ENCODE results near the gene FBXL16.

DNA sequence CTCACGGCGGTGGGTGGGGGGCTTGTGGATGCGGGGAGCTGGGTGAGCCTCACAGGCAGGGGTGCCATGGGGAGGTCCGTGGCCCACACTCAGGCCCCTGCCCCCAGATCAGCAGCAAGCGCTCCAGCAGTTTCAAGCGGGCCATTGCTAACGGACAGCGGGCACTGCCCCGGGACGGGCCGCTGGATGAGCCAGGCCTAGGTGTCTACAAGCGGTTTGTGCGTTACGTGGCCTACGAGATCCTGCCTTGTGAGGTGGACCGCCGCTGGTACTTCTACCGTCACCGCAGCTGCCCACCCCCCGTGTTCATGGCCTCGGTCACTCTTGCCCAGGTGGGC, 29.1 kb downstream of the FBXL16 start:
- TF ChIP-seq CTCF (conservative IDR thresholded peaks at IDR 0.05) (no peak), EZH2 (IDR thresholded peaks at IDR 0.05; ENCODE audit: low read depth) (no peak)

All from PC-9 (cell line).